H1 (cell line): ENCODE measurements around the gene CACNA1C. TPM values are rescaled to one million over a fixed set of nuclear protein-coding genes. Genes with fewer than 3 reads are reported as not detected.

ENCODE experiments used
- CHD7 ChIP-seq: fragments of 300-600 bp; sonication (generic); IDR thresholded peaks from 2 replicates; pipeline ENCODE4 v1.7.1; 2012; ENCODE audit warnings: low read length, moderate library complexity, mild to moderate bottlenecking, inconsistent platforms; ENCODE audit not compliant: insufficient replicate concordance
- HDAC2 ChIP-seq, 2 experiments: fragments of 300-600 bp in 1 of 2; sonication (generic) in 1 of 2; IDR thresholded peaks; 2 replicates each; pipeline ENCODE4 v1.6.1; 2011 to 2012; ENCODE audit warnings: low read depth in 2 of 2, low read length in 2 of 2, mild to moderate bottlenecking in 2 of 2, moderate library complexity in 2 of 2, borderline replicate concordance in 1 of 2, inconsistent platforms in 1 of 2
- polyA plus RNA-seq, 7 experiments: library from polyadenylated mRNA; depleted of rRNA in 3 of 7; stranded (reverse) in 5 of 7; unstranded in 2 of 7; fragments of >200 nt in 5 of 7; fragments of 200-250 nt in 2 of 7; gene quantifications; 1 replicate in 5 of 7; 2 replicates in 1 of 7; 4 replicates in 1 of 7; pipeline versions ENCODE4 v1.2.1 to v1.2.3, GENCODE V29; 2011 to 2013; ENCODE audit warnings: missing spikeins in 2 of 7, mixed read lengths in 2 of 7
- total RNA-seq: library from RNA; stranded (reverse); fragmentation: NEBNext Ultra II Directional; extraction: Animal tissue kit (Norgen Biotek cat#: 25700); gene quantifications from 2 replicates; pipeline ENCODE4 v1.2.1, GENCODE V29; 2021

CACNA1C gene
- total and polyA plus RNA-seq, 2 of the 8 experiments (the other 6 are each of a cell fraction or from before 2014, with no cell fraction given), result 1.3 TPM

GRCh38 chr12:2312770-2313169, 260.0 kb downstream of the CACNA1C start (continued):
- TF ChIP-seq CHD7 (no peak), HDAC2 (IDR thresholded peaks at IDR 0.05; ENCODE audit: borderline replicate concordance in 1 of 2, low read depth in 2 of 2, low read length in 2 of 2) (no peak)
